ENCODE results near the gene PCBP3. TPM values are rescaled to one million over a fixed set of nuclear protein-coding genes. Genes with fewer than 3 reads are reported as not detected.

Gene PCBP3
- total RNA-seq, 1 experiment from 2014 or later = 10.9 TPM

DNA sequence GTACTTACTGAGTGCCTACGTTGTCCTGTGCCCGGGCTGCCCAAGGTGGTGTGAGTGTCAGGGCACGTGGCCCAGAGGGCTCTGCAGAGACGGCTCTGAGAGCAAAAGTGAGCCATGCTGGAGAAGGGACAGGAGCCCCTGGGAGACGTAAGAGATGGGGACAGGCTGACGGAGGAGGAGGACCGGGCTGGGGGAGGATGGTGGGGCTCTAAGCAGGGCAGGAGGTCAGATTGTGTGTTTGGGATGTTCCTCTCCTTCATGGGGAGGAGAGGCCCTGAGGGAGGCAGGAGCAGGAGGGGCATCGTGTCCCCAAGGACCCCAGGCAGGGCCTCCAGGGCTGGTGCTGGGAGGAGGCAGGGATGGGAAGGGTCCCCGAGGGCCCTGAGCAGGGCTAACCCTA, 158.9 kb downstream of the PCBP3 start:
- H3K36me3 Mint-ChIP-seq (ENCODE audit: insufficient read depth in 1 of 3, low read depth in 3 of 3) = no peaks in the 10 kb centered on the region
- H3K79me1 ChIP-seq (ENCODE audit: insufficient read depth, low read depth, low read length, poor library complexity, severe bottlenecking) = no peaks in the 10 kb centered on the region
- no peaks in the 10 kb centered on the region for H4K20me1 ChIP-seq (ENCODE audit: control insufficient read depth, insufficient read depth, insufficient read length)
- H2AK5ac ChIP-seq (ENCODE audit: insufficient read length, low read length) = no peak overlapping the region
- H3K4me1 Mint-ChIP-seq = peaks cover 3 to 5% of the 10 kb centered on the region in 2 experiments; a peak in 3 of 4 replicates
- no peak overlapping the region for H3K4ac ChIP-seq (ENCODE audit: low read depth, low read length)
- H3K4me1 ChIP-seq (ENCODE audit: insufficient read depth, low read length) = no peaks in the 10 kb centered on the region
- H3K9ac ChIP-seq (ENCODE audit: extremely low read depth, insufficient read length, low read length) = no peak overlapping the region
- no peak for DNase-seq
- H3K14ac ChIP-seq (ENCODE audit: insufficient read depth, low read length) = no peak overlapping the region
- H3K27ac ChIP-seq (ENCODE audit: insufficient read length, low read depth, low read length) = no peak overlapping the region
- no peaks in the 10 kb centered on the region for H3K9me3 ChIP-seq (ENCODE audit: control insufficient read depth, low read depth, low read length)
- no peak overlapping the region for H2BK5ac ChIP-seq (ENCODE audit: insufficient read length, low read length)
- no CpG with 5 or more reads among the region's 9 CpGs for WGBS (ENCODE audit: extremely low coverage, insufficient read length, low lambda C conversion rate)
- no peak overlapping the region for H4K8ac ChIP-seq (replicated peaks; ENCODE audit: insufficient read length, low read depth, low read length)
- H3K79me2 ChIP-seq (ENCODE audit: insufficient read depth, low read length) = no peaks in the 10 kb centered on the region
- no peak overlapping the region for H3K4me3 Mint-ChIP-seq
- H4K5ac ChIP-seq (ENCODE audit: insufficient read length, low read depth, low read length) = no peak overlapping the region
- H4K91ac ChIP-seq (ENCODE audit: insufficient read length, low read depth, low read length) = no peak overlapping the region
- H3K18ac ChIP-seq (ENCODE audit: insufficient read length, low read depth, low read length) = no peak overlapping the region
- no peaks in the 10 kb centered on the region for H3K27me3 ChIP-seq (ENCODE audit: insufficient read depth, low read length)
- H2AFZ ChIP-seq (ENCODE audit: low read length) = no peak overlapping the region
- no peaks in the 10 kb centered on the region for H3K23me2 ChIP-seq (ENCODE audit: insufficient read length, low read depth, low read length, poor library complexity, severe bottlenecking)
- no peak overlapping the region for H2BK120ac ChIP-seq (ENCODE audit: low read depth, low read length, poor library complexity, severe bottlenecking)
- H3T11ph ChIP-seq (ENCODE audit: low read length) = no peak overlapping the region
- no peak overlapping the region for H3K23ac ChIP-seq (ENCODE audit: insufficient read length, low read depth, low read length)
- H2BK15ac ChIP-seq (ENCODE audit: low read depth, low read length) = no peak overlapping the region
- H3K56ac ChIP-seq (ENCODE audit: insufficient read length, low read depth, low read length) = no peak overlapping the region
- peaks cover 0 to 3% of the 10 kb centered on the region in 2 experiments; a peak in 2 of 5 replicates for H3K9me3 Mint-ChIP-seq
- TF ChIP-seq, protein P1, sequence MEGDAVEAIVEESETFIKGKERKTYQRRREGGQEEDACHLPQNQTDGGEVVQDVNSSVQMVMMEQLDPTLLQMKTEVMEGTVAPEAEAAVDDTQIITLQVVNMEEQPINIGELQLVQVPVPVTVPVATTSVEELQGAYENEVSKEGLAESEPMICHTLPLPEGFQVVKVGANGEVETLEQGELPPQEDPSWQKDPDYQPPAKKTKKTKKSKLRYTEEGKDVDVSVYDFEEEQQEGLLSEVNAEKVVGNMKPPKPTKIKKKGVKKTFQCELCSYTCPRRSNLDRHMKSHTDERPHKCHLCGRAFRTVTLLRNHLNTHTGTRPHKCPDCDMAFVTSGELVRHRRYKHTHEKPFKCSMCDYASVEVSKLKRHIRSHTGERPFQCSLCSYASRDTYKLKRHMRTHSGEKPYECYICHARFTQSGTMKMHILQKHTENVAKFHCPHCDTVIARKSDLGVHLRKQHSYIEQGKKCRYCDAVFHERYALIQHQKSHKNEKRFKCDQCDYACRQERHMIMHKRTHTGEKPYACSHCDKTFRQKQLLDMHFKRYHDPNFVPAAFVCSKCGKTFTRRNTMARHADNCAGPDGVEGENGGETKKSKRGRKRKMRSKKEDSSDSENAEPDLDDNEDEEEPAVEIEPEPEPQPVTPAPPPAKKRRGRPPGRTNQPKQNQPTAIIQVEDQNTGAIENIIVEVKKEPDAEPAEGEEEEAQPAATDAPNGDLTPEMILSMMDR (conservative IDR thresholded peaks at IDR 0.05) = no peak
- no peak overlapping the region for H2BK20ac ChIP-seq (ENCODE audit: low read depth, low read length, poor library complexity, severe bottlenecking)
- no peak overlapping the region for H2BK12ac ChIP-seq (ENCODE audit: insufficient read length, low read depth, low read length)
- H3K27me3 Mint-ChIP-seq (ENCODE audit: low read depth) = no peaks in the 10 kb centered on the region; the same call in 1 of the 2 replicates
- H3K27ac Mint-ChIP-seq = peak overlapping the region in 1 of 3 experiments; percentile 54; a peak in 1 of 7 replicates
- H3K4me2 ChIP-seq (ENCODE audit: insufficient read depth, insufficient read length, low read length) = no peak overlapping the region
